Fibroblast of mammary gland (primary cell): ENCODE data around the gene ELF5.

Source experiments
- DNase-seq: peaks from one replicate; pipeline ENCODE4 v3.0.0-alpha.2; 2010; ENCODE audit warnings: low read depth
- H3K4me3 ChIP-seq: 2 replicates; pipeline ENCODE4 v1.5.1; 2011; ENCODE audit warnings: low read depth, mild to moderate bottlenecking, low read length, moderate library complexity; ENCODE audit not compliant: control insufficient read depth
- CTCF ChIP-seq: conservative IDR thresholded peaks from 2 replicates; pipeline ENCODE4 v1.5.1; 2011; ENCODE audit warnings: low read depth, low read length, inconsistent platforms; ENCODE audit not compliant: control insufficient read depth, insufficient read depth

Gene ELF5

GRCh38 chr11:34525098-34525497 is 11.5 kb upstream of the ELF5 start:
- TF ChIP-seq CTCF: no peak

DNA sequence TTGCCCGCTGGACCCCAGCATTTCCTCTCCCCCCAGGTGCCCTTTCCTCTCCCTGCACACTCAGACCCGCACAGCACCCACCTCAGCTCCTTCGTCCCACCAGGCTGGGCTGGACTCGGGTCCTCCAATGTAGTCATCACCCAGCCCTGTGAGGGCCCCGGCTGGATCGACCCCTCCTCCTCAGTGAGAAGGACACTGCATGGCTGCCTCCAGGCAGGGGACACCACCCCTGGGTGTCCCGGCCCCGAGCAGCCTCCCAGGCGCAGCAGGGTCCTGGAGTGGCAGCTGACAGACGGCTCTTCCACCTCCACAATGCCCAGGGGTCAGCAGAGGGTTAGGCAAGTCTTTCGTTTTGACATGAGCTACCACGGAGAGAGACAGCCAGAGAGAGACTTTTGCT is 11.1 kb upstream of the ELF5 start:
- no peak overlapping the region for H3K4me3 ChIP-seq
- no peak for DNase-seq
- TF ChIP-seq CTCF: no peak

More at GRCh38 chr11:34525098-34525497, 11.5 kb upstream of the ELF5 start:
- no peak for DNase-seq
- no peak overlapping the region for H3K4me3 ChIP-seq

- DNase-seq: no peak
- no peak overlapping the region for H3K4me3 ChIP-seq
- no peak for TF ChIP-seq CTCF
Observed at GRCh38 chr11:34523053-34523452, 9.5 kb upstream of the ELF5 start.

GRCh38 chr11:34522188-34522587 is 8.6 kb upstream of the ELF5 start:
- no peak for TF ChIP-seq CTCF

GRCh38 chr11:34521265-34521664 is 7.7 kb upstream of the ELF5 start:
- no peak for DNase-seq
- TF ChIP-seq CTCF: no peak
- H3K4me3 ChIP-seq: no peak overlapping the region

More at GRCh38 chr11:34522188-34522587, 8.6 kb upstream of the ELF5 start:
- no peak overlapping the region for H3K4me3 ChIP-seq
- DNase-seq: no peak

GRCh38 chr11:34519595-34520235 is 6.1 kb upstream of the ELF5 start:
- H3K4me3 ChIP-seq: no peak overlapping the region
- no peak for TF ChIP-seq CTCF
- DNase-seq: no peak
